PFSK-1 (cell line): ENCODE results near the gene GYPC.

Experiments
- FOXP2 ChIP-seq: optimal IDR thresholded peaks from 2 replicates; pipeline ENCODE3; 2011; ENCODE audit warnings: borderline replicate concordance, control low read depth, inconsistent platforms; ENCODE audit not compliant: insufficient read depth; ENCODE audit errors: extremely low read length, extremely low read depth
- POLR2AphosphoS5 ChIP-seq: IDR thresholded peaks from 2 replicates; pipeline ENCODE4 v1.6.1; 2012; ENCODE audit warnings: low read depth, mild to moderate bottlenecking, control low read depth, low read length, moderate library complexity
- SIN3A ChIP-seq: IDR thresholded peaks from 2 replicates; pipeline ENCODE4 v1.6.1; 2012; ENCODE audit warnings: mild to moderate bottlenecking, low read length, moderate library complexity, borderline replicate concordance; ENCODE audit not compliant: insufficient read depth
- TAF1 ChIP-seq: IDR thresholded peaks from 2 replicates; pipeline ENCODE4 v1.6.1; 2012; ENCODE audit warnings: low read length, control low read depth, borderline replicate concordance; ENCODE audit not compliant: insufficient read depth
- TF ChIP-seq, protein P1 (sequence below), 2 experiments: IDR thresholded peaks; 2 replicates each; pipeline versions ENCODE4 v1.6.1 to v1.8.0; 2011 to 2012; ENCODE audit warnings: low read depth in 2 of 2, low read length in 2 of 2, control low read depth in 1 of 2, inconsistent platforms in 1 of 2, mild to moderate bottlenecking in 1 of 2, moderate library complexity in 1 of 2; ENCODE audit not compliant: insufficient read depth in 1 of 2

GYPC gene

DNA sequence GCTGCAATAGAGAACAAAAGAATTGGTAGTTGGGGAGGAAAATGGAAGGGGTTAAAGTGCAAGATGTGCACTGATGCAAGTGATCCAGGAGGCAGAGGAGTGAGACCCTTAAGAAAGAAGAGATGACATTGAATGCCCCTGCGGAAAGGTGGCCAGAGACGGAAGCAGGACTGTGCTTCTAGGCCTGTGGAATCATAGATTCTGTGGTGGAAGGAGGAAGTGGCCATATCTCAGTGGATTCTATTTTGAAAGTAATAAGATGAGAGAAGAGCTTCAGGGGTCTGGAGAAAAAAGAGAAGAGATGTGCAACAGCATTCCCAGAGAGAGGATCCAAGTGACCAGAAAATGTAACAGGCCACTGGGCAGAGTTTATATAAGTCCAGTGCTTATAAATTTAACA is 18.6 kb upstream of the GYPC start:
- TF ChIP-seq SIN3A = no peak

DNA sequence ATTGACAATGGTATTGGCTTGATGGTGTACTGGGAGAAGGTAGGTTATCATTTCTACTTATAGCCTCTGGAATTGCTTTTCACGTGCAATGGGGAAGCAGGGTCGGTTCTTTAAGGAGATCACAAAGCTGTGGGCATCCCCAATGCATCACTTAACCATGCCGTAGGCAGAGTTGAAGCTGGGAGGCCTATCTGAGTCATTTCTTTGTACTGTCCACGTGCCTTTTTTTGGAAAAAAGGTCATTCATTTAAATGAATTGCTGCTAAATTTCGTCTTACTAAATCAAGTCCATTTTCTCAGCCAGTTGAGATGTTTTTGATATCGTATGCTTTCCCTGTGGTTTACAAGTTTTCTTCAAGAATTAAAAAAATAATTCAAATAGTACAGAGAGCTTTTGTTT is 17.2 kb upstream of the GYPC start:
- TF ChIP-seq TAF1 (no peak), SIN3A (no peak), FOXP2 (no peak), POLR2AphosphoS5 (no peak)
- TF ChIP-seq, protein P1, sequence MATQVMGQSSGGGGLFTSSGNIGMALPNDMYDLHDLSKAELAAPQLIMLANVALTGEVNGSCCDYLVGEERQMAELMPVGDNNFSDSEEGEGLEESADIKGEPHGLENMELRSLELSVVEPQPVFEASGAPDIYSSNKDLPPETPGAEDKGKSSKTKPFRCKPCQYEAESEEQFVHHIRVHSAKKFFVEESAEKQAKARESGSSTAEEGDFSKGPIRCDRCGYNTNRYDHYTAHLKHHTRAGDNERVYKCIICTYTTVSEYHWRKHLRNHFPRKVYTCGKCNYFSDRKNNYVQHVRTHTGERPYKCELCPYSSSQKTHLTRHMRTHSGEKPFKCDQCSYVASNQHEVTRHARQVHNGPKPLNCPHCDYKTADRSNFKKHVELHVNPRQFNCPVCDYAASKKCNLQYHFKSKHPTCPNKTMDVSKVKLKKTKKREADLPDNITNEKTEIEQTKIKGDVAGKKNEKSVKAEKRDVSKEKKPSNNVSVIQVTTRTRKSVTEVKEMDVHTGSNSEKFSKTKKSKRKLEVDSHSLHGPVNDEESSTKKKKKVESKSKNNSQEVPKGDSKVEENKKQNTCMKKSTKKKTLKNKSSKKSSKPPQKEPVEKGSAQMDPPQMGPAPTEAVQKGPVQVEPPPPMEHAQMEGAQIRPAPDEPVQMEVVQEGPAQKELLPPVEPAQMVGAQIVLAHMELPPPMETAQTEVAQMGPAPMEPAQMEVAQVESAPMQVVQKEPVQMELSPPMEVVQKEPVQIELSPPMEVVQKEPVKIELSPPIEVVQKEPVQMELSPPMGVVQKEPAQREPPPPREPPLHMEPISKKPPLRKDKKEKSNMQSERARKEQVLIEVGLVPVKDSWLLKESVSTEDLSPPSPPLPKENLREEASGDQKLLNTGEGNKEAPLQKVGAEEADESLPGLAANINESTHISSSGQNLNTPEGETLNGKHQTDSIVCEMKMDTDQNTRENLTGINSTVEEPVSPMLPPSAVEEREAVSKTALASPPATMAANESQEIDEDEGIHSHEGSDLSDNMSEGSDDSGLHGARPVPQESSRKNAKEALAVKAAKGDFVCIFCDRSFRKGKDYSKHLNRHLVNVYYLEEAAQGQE (IDR thresholded peaks at IDR 0.05; ENCODE audit: insufficient read depth in 1 of 2, low read depth in 2 of 2, low read length in 2 of 2) = no peak

DNA sequence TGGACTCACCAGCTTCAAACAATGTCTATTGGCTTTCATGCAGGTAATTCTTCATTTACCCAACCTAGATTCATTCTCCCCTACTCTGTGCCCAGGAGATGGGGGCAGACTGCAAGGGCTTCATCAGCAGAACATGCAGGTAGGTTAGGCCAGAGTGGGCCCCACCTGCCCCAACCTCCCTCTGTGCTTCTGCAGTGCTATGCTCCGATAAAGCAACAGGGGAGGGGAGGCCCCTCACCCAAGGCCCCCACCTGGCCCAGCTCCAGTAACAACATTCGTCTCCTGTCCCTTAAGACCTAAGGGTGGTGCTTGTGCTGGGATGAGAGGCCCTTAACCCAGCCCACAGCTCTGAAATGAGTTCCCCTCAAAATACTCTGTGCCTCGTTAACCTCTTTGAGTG is 16.7 kb upstream of the GYPC start:
- TF ChIP-seq TAF1 (no peak), POLR2AphosphoS5 (no peak), FOXP2 (no peak), SIN3A (no peak)
- TF ChIP-seq, protein P1 (IDR thresholded peaks at IDR 0.05; ENCODE audit: insufficient read depth in 1 of 2, low read depth in 2 of 2, low read length in 2 of 2) = no peak

DNA sequence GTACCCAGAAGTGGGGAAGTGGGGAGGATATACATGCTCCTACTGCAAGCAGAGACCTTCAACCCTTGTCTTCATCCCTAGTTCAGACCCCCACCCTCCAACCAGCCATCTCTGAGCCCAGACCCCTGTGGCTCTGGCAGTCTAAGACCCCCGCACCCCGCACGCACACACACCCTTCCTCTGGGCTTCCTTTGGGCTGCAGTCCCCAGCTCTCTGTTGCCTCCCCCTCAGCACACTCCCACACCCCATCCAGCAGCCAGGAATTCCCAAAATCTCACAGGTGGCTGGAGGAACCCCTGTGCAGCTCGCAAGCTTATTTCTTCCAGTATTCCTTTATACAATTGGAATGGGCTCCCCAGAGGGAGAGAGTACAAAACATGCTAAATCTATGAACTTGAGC is 13.9 kb upstream of the GYPC start:
- TF ChIP-seq, protein P1 (IDR thresholded peaks at IDR 0.05; ENCODE audit: insufficient read depth in 1 of 2, low read depth in 2 of 2, low read length in 2 of 2) = no peak
- TF ChIP-seq TAF1 (no peak), FOXP2 (no peak), POLR2AphosphoS5 (no peak), SIN3A (no peak)

DNA sequence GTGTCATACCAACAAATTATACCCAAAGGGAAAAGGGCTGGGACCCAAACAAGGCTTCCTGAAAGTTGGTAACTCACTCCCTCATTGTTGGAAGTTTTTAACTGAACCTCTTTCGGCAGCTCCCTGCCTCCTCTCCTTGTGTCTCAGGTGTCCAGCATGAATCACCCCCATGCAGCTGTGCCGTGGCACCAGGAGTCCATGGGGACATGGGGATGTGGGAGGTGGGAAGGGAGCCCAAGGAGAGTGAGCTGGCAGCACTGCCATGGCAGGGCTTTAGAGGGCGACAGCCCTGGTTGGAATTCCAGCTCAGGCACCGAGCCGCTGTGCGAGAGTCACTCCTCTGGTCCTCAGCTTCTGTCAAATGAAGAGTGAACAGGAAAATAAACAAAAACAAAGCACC is 12.5 kb upstream of the GYPC start:
- TF ChIP-seq POLR2AphosphoS5 (no peak), TAF1 (no peak), SIN3A (no peak), FOXP2 (no peak)
- TF ChIP-seq, protein P1 (IDR thresholded peaks at IDR 0.05; ENCODE audit: insufficient read depth in 1 of 2, low read depth in 2 of 2, low read length in 2 of 2) = no peak
